Subcutaneous abdominal adipose tissue (tissue), 5 donors: Measurements from ENCODE around the gene STX10.

Experiments used
- H3K27ac ChIP-seq: one replicate; pipeline ENCODE4 v1.7.0; 2013; ENCODE audit warnings: low read depth, mild to moderate bottlenecking, inconsistent platforms, low read length, moderate library complexity
- H3K27me3 ChIP-seq, 5 donors: one replicate each; pipeline ENCODE4 v1.7.0; 2013; ENCODE audit warnings: low read length in 5 of 5, inconsistent platforms in 1 of 5; ENCODE audit not compliant: control insufficient read depth in 5 of 5, insufficient read depth in 4 of 5
- H3K36me3 ChIP-seq, 5 donors: one replicate each; pipeline ENCODE4 v1.7.0; 2013; ENCODE audit warnings: low read length in 5 of 5; ENCODE audit not compliant: control insufficient read depth in 5 of 5, insufficient read depth in 5 of 5
- H3K4me1 ChIP-seq, 5 donors: one replicate each; pipeline ENCODE4 v1.7.0; 2013; ENCODE audit warnings: low read length in 5 of 5, mild to moderate bottlenecking in 3 of 5, moderate library complexity in 1 of 5; ENCODE audit not compliant: control insufficient read depth in 5 of 5, insufficient read depth in 5 of 5
- H3K4me3 ChIP-seq, 5 donors: one replicate each; pipeline ENCODE4 v1.7.0; 2013; ENCODE audit warnings: low read length in 5 of 5, low read depth in 1 of 5
- H3K9ac ChIP-seq, 5 donors: one replicate each; pipeline ENCODE4 v1.7.0; 2013; ENCODE audit warnings: low read length in 5 of 5, mild to moderate bottlenecking in 4 of 5, moderate library complexity in 3 of 5
- H3K9me3 ChIP-seq, 5 donors: one replicate each; pipeline ENCODE4 v1.7.0; 2013; ENCODE audit warnings: low read length in 5 of 5; ENCODE audit not compliant: control insufficient read depth in 5 of 5
- donor health status: healthy.
- donor health status: healthy.
- donor health status: healthy.
- donor health status: healthy.
- donor health status: healthy.

STX10 gene

DNA sequence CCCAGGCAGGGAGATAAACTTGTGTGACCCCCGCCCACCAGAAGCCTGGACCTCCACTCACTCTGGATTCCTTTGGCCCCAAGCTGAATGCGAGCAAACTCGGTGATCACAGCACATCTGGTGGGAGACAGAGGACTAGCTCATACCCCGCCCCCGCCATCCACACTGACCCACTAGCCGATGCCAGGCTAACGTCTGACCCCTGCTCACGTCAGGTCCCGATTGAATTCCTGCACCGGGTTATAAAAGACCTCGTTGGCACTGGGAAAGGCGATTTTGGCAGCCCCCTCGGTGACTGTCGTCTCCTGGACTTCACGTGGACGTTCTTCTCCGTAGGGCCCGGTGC is 34.3 kb downstream of the STX10 start:
- Histone ChIP-seq H3K4me1 (peaks cover 14 to 50% (median 47%) of the 10 kb centered on the region in 5 donors), H3K27ac (peak overlapping the region; percentile 79)

DNA sequence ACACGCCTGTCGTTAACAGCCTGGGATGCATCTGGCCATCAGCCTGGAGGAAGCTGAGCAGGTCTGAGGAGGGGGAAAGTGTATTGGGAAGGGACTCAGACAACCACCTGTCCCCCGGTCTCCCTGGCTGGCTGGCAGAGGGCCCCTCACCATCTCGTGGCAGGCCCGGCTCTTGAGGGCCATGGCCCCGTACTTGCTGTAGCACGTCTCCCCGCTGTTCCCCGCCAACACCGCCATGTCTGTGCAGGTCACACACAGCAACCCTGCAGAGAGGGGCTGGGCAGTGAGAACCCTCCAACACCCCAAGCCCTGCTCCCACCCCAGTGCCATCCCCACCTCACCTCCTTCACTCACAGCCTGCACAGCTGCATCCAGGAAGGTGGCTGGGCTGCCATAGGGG is 37.6 kb downstream of the STX10 start:
- no peaks in the 10 kb centered on the region for H3K9me3 ChIP-seq
- H3K27ac ChIP-seq = no peak overlapping the region
- H3K4me1 ChIP-seq = peaks cover 5 to 24% (median 22%) of the 10 kb centered on the region in 5 donors
- H3K9ac ChIP-seq = no peak overlapping the region
- H3K27me3 ChIP-seq = no peaks in the 10 kb centered on the region
- H3K36me3 ChIP-seq = peaks cover 0 to 39% (median 23%) of the 10 kb centered on the region in 5 donors
- no peak overlapping the region for H3K4me3 ChIP-seq

More for the DNA sequence above, 34.3 kb downstream of the STX10 start:
- H3K27me3 ChIP-seq = no peaks in the 10 kb centered on the region
- H3K9ac ChIP-seq = peak overlapping the region; percentile 66 to 98 (median 95)
- H3K9me3 ChIP-seq = no peaks in the 10 kb centered on the region
- peak overlapping the region; percentile 69 to 99 (median 96) for H3K4me3 ChIP-seq
- peaks cover 0 to 20% (median 10%) of the 10 kb centered on the region in 5 donors for H3K36me3 ChIP-seq

DNA sequence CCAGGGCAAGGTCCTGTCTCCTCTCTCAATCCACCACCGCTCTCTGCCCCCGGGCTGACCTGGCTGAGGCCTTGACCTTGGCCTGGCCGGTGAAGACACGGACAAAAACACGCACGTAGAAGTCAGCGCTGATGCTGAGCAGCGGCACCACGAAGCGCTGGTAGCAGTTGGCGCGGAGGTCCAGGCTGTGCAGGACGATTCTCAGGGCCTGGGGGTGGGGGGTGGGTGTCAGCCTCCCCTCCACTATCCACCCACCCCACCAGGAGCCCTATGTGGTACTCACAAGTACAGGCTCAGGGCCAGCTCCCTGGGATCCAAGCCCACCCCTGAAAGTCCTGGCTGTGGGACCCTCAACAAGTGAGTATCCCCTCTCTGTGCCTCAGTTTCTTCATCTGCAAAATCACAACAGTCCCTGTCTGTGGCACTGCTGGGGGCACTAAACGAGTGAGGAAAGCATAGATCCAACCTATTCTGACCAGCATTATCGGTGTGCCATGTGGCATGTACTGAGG is 40.0 kb downstream of the STX10 start:
- no peaks in the 10 kb centered on the region for H3K27me3 ChIP-seq
- no peaks in the 10 kb centered on the region for H3K9me3 ChIP-seq
- no peak overlapping the region for H3K9ac ChIP-seq
- H3K4me1 ChIP-seq = peaks cover 0 to 4% (median under 1%) of the 10 kb centered on the region in 5 donors
- peaks cover 0 to 43% (median 26%) of the 10 kb centered on the region in 5 donors for H3K36me3 ChIP-seq
- no peak overlapping the region for H3K4me3 ChIP-seq
- H3K27ac ChIP-seq = no peak overlapping the region

DNA sequence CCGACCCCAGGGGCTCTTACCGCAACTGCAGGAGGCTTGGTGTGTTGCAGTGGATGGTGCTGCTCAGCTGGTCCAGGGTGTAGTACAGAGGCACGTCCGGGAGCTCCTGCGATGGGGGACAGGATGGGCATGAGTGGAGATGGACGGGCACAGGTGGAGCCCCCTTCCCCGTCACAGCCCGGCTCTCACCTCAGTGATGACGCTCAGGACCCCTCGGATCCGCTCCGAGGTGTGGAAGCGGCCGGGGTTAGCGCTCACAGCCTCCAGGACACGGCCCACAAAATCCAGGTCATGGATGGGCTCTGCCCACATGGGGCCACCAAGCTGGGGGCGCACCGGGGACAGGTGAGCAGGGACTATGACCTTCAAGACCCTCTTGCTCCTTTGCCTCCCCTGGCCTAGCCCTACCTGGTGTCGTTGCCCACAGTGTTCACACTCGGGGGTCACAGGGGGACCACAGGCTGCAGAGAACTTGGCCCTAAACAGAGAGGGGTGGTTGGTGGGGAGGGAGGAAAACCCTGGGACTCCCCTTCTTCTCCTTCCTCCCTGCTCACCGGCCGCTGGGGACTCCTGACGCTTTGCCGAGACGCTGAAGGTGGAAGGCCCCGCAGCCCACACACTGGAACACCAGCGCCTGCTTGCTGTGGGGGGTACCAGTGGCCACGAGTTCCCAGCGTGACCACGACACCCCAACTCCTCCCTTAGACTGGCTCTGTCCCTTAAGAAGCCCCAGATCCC is 40.6 kb downstream of the STX10 start:
- H3K9me3 ChIP-seq = no peaks in the 10 kb centered on the region
- H3K9ac ChIP-seq = no peak overlapping the region
- no peak overlapping the region for H3K27ac ChIP-seq
- H3K4me1 ChIP-seq = peaks cover 0 to 9% (median 5%) of the 10 kb centered on the region in 5 donors
- no peak overlapping the region for H3K4me3 ChIP-seq
- H3K36me3 ChIP-seq = peaks cover 0 to 37% (median 23%) of the 10 kb centered on the region in 5 donors
- no peaks in the 10 kb centered on the region for H3K27me3 ChIP-seq

DNA sequence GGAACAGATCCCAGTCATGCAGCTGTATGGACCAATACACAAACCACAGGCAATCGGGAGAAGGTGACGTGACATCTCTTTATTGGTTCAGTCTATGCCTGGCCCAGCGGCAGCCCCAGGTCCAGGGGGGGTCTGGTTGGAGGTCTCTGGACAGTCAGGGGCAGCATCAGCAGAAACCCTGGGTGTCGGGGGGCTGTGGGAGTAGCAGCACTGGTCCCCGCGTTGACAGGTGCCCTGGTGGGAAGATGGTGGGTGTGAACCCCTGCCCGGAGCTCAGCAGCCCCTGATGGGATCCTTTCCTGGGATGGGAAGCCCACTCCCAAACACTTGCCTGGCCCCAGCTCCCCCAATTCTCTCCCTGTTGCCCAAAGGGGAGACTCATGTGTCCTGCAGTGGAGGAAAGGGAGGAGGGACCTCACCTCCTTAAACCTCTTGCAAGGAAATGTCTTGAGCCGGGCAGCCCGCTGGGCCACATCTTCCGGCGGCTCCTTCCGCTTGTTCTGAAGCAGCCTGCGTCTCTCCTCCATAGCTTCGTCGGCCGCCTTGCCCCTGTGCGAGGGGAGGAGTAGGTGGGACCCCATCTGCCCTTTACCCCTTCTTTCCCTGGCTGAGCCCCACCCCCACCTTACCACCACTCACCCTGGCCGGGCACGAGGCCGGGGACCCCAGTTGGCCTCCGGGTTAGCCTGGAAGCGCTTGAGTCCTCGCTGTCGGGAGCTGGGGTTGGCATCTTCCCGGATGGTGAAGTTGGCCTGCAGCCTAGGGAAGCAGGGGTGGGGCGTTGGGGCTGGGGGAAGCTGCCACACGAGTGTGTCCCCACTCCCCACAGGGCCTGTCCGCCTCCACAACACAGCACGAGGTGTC is 45.1 kb downstream of the STX10 start:
- Histone ChIP-seq H3K9me3 (no peaks in the 10 kb centered on the region), H3K27me3 (no peaks in the 10 kb centered on the region), H3K9ac (peak overlapping the region in 3 of 5 donors; percentile 1 to 64 (median 53)), H3K36me3 (peaks cover 0 to 24% (median 20%) of the 10 kb centered on the region in 5 donors), H3K27ac (peak overlapping the region; percentile 75), H3K4me3 (peak overlapping the region in 3 of 5 donors; percentile 17 to 59 (median 35)), H3K4me1 (peaks cover 0 to 51% (median 42%) of the 10 kb centered on the region in 5 donors)

DNA sequence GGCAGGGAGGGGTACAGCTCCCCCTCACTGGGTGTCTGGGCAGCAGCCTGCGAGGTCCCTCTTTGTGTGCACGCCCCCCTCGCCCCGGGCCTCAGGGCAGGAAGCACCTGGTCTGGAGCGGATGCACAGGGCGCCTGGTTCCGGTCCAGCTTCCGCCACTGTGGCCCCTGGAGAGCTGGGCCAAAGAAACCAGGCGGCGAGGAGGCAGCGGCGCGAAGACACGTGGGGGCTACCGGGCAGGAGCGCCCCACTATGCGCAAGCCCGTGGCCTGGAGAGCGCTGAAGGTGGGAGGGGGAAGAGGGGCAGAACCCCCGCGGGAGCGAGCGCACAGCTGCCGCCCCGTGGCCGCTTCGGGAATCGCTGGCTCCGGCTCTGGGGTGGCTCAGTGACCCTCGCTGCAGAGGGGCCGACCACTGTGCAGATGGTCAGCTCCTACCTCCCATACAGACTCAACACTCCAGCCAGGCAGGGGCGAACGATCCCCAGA is 45.8 kb downstream of the STX10 start:
- Histone ChIP-seq H3K27me3 (no peaks in the 10 kb centered on the region), H3K4me3 (peak overlapping the region in 2 of 5 donors; percentile 35 to 59), H3K4me1 (peaks cover 0 to 58% (median 49%) of the 10 kb centered on the region in 5 donors), H3K9ac (peak overlapping the region in 3 of 5 donors; percentile 1 to 53 (median 19)), H3K9me3 (no peaks in the 10 kb centered on the region), H3K27ac (peak overlapping the region; percentile 75), H3K36me3 (peaks cover 0 to 19% (median 15%) of the 10 kb centered on the region in 5 donors)

DNA sequence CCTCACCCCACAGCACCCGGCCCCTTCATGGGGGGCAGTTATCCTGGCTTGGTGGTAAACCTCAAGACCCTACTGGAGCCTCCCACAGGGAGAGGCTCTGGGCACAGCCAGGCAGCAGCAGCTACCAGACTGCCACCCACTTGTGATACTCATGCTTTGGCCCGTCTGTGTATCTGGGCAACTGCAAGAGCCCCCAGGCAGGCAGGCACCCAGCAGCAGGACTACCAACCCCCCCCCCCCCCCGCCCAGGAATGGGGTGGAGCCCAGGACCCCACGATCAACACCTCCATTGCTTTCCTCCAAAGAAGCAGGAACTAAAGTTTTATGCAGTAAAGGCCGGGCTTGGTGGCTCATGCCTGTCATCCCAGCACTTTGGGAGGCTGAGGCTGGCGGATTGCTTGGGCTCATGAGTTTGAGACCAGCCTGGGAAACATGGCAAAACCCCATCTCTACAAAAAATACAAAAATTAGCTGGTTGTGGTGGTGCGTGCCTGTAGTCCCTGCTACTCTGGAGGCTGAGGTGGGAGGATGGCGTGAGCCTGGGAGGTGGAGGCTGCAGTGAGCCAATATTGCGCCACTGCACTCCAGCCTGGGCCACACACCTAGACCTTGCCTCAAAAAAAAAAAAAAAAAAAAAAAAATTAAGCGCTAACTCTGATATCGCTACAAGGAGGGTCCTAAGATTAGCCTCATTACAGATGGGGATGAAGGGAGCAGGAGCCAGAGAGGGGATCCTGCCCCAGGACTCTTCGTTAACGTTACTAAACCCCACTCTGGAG is 46.4 kb downstream of the STX10 start:
- peaks cover 0 to 13% (median 11%) of the 10 kb centered on the region in 5 donors for H3K36me3 ChIP-seq
- no peaks in the 10 kb centered on the region for H3K9me3 ChIP-seq
- H3K9ac ChIP-seq = peak overlapping the region in 1 of 5 donors; percentile 83
- H3K27me3 ChIP-seq = no peaks in the 10 kb centered on the region
- H3K4me1 ChIP-seq = peaks cover 0 to 64% (median 53%) of the 10 kb centered on the region in 5 donors
- H3K27ac ChIP-seq = peak overlapping the region; percentile 75
- peak overlapping the region in 3 of 5 donors; percentile 35 to 76 (median 69) for H3K4me3 ChIP-seq

DNA sequence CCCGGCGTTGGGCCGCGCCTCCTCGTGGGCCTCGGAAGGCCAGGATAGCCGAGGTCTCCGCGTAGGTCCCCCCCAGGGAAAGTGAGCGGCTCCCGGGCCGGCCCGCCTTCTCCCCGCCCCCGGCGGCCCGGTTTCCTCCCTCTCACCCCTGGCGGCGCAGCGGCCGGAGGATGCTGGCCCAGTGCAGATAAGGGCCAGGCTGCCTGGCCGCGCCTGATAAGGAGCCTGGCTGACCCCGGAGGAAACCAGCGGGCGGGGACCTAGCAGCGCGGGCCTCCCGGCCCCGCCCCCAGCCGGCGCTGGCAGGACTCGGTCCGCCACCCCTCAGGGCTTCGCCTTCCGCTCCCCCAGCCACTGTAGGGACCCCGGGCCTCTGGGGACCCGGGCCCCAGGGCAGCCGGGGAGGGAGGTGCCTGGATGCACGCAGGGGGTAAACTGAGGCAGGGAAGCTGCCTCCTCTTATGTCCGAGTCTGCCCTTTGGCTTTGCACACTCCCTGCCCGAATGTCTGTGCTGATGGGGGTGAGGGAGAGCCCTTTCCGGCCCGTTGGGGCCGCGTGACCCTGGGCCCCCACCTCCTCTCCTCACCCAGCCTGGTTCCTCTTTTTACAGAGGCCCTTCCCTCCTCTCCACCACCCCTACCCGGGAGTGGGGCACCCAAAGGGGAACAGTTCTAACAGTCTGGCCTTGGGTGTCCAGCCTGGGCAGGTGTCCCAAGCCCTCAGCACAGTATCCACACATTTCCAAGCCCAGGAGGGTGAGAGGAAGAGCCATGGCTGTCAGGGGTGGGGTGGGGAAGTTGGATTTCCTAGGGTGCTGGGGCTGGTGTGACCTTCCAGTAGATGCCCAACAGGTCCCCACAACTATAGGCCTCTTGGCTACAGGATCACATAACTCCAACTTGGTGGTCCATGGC is 47.3 kb downstream of the STX10 start, which contains the start of gene LYL1:
Gene LYL1, minus strand, starts transcription at position 193 of the 915 bp plus-strand sequence. CDS start 1,687 bp downstream, outside the sequence.
- peaks cover 0 to 13% (median 11%) of the 10 kb centered on the region in 5 donors for H3K36me3 ChIP-seq
- peak within 1 kb of the TSS in 4 of 5 donors; percentile 72 to 83 (median 78) for H3K9ac ChIP-seq
- peak within 1 kb of the TSS; percentile 75 for H3K27ac ChIP-seq
- H3K9me3 ChIP-seq = no peaks in the 10 kb centered on the region
- no peaks in the 10 kb centered on the region for H3K27me3 ChIP-seq
- H3K4me3 ChIP-seq = peak within 1 kb of the TSS; percentile 63 to 76 (median 69)
- H3K4me1 ChIP-seq = peaks cover 0 to 69% (median 55%) of the 10 kb centered on the region in 5 donors
